ENCODE data around the gene SLC16A9.

The SLC16A9 gene

GRCh38 chr10:59687657-59688056, 22.0 kb downstream of the SLC16A9 start:
- no peak overlapping the region for H3K4me3 ChIP-seq (ENCODE audit: low read depth, low read length)
- DNase-seq (ENCODE audit: low read depth, low spot score), result no peak
- TF ChIP-seq CTCF (IDR thresholded peaks at IDR 0.05; ENCODE audit: low read depth, low read length), result no peak
- in situ Hi-C loops (cut with HindIII; ENCODE audit: low sequenced_read_pairs), result no loop called here

- DNase-seq (ENCODE audit: low read depth, low spot score), result no peak
- no peak for TF ChIP-seq CTCF (IDR thresholded peaks at IDR 0.05; ENCODE audit: low read depth, low read length)
- in situ Hi-C loops (cut with HindIII; ENCODE audit: low sequenced_read_pairs), result no loop called here
- H3K4me3 ChIP-seq (ENCODE audit: low read depth, low read length), result no peak overlapping the region
These were observed 25.6 kb downstream of the SLC16A9 start for GRCh38 chr10:59684006-59684405.

GRCh38 chr10:59682986-59683937, 26.4 kb downstream of the SLC16A9 start:
- no peak overlapping the region for H3K4me3 ChIP-seq (ENCODE audit: low read depth, low read length)
- no peak for TF ChIP-seq CTCF (IDR thresholded peaks at IDR 0.05; ENCODE audit: low read depth, low read length)
- in situ Hi-C loops (cut with HindIII; ENCODE audit: low sequenced_read_pairs), result no loop called here
- no peak for DNase-seq (ENCODE audit: low read depth, low spot score)

- H3K4me3 ChIP-seq (ENCODE audit: low read depth, low read length), result no peak overlapping the region
- DNase-seq (ENCODE audit: low read depth, low spot score), result no peak
- in situ Hi-C loops (cut with HindIII; ENCODE audit: low sequenced_read_pairs), result no loop called here
- no peak for TF ChIP-seq CTCF (IDR thresholded peaks at IDR 0.05; ENCODE audit: low read depth, low read length)
These were observed 29.5 kb downstream of the SLC16A9 start for GRCh38 chr10:59680199-59680598.

GRCh38 chr10:59678884-59679301, 30.8 kb downstream of the SLC16A9 start:
- no peak overlapping the region for H3K4me3 ChIP-seq (ENCODE audit: low read depth, low read length)
- DNase-seq (ENCODE audit: low read depth, low spot score), result no peak
- TF ChIP-seq CTCF (IDR thresholded peaks at IDR 0.05; ENCODE audit: low read depth, low read length), result no peak
- in situ Hi-C loops (cut with HindIII; ENCODE audit: low sequenced_read_pairs), result no loop called here

- no peak for TF ChIP-seq CTCF (IDR thresholded peaks at IDR 0.05; ENCODE audit: low read depth, low read length)
- H3K4me3 ChIP-seq (ENCODE audit: low read depth, low read length), result no peak overlapping the region
- in situ Hi-C loops (cut with HindIII; ENCODE audit: low sequenced_read_pairs), result no loop called here
- no peak for DNase-seq (ENCODE audit: low read depth, low spot score)
These were observed 32.3 kb downstream of the SLC16A9 start for GRCh38 chr10:59677253-59677831.

All from astrocyte of the spinal cord (primary cell).